HS-5 (cell line): ENCODE data around the gene PSMB7.

ENCODE experiments used
- DNase-seq: peaks from one replicate; pipeline ENCODE4 v3.0.0-alpha.2; 2012; ENCODE audit warnings: low read depth

Gene PSMB7

DNA sequence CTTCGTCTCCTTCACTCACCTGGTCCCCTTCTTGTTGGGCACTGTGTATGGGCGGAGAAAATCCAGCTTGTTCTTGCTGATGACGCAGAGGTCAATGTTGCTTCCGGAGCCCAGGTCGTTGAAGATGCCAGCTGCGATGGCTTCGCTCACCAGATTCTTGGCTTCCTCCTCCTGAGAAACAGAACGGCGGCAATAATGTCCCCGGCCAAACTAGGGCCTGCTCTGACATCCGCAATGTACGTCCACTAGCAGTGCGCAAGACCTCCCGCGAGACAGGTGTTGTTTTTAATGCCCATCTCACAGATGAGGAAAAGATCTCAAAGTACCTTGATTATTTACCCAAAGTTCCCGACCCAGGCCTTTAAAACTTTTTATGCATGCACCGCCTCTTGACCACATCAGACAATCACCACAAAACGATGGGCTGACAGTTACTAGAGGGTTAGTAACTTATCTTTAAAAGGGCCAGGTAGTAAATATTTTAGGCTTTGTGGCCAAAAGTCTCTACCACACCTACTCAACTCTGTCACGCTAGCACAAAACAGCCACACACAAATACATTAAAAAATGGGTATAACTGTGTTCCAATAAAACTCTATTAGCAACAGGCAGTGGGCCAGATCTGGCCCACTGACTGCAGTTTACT, 58.4 kb downstream of the PSMB7 start:
- DNase-seq: no peak

DNA sequence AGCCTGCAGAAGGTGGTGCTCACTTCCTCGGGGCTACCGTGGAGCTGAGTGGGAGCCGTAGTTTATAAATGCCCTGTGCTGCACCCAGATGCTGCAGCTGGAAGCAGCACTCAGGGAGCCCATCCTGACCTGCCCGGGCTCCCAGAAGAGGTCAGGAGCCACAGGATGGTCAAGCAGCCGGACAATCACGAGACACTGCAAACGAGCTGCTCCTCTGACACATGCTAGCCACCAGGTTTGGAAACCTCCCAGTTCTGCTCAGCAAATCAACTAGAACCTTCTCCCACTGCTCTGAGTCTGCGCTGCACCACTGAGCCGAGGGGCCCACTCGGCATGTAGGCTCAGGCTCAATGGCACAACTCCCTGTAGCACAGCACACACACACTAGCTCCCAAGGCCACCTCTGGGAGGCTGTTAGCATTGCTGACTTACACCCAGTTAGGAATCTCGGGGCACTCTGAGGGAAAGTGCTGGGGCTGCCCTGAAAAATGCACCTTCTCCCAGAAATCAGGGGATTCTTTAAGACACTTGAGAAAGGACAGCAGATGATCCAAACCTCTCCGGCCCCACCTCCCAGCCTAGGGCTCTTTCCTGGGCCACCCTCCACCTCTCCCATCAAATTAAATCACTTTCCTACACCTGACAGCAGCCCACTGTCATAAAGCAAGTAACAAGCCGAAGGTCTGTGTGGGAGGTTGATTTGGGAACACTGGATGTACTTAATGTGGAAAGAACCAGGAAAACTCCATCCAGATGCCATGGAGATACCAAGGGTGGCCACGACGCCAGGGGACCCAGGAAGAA, 59.1 kb downstream of the PSMB7 start:
- DNase-seq: no peak

DNA sequence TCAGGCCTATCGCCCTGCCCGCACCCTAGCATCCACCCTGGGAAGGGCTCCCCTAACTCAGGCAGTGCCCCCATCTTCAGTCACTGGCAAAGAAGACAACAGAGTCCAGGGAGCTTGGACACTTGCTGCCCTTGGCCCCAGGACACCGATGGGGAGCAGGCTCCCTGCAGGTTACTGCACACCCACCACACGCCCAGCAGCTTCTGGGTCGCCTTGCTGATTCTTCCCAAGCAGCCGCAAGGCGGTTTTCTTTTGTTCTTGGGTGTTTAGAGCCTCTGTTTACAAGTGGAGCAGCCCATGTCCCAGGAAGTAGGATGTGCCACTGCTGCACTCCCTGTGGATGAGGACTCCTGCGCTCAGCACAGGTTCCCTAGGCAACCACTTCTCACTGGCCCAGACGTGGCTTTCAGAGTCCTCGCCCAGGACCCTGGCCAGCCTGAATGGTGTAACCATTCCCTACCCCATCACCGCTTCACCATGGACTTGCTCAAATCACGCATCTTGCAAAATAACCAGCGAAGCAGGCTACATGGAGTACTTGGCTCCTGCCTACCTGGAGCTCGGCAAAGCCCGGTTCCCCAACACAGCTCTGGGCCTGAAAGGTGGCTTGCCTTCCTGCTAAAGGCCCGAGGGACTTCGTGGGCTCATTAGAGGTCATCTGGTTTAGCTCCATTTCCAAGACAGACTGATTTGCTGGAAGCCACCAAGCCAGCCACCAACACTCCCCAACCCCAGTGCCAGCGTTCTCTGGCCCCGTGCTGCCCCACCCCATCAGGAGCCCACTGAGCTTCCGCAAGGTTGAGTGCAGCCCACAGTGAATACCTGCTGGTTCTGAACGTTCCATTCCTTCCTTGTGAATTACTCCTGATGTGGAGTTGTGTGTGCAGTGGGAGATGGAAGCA, 60.0 kb downstream of the PSMB7 start:
- DNase-seq: no peak

DNA sequence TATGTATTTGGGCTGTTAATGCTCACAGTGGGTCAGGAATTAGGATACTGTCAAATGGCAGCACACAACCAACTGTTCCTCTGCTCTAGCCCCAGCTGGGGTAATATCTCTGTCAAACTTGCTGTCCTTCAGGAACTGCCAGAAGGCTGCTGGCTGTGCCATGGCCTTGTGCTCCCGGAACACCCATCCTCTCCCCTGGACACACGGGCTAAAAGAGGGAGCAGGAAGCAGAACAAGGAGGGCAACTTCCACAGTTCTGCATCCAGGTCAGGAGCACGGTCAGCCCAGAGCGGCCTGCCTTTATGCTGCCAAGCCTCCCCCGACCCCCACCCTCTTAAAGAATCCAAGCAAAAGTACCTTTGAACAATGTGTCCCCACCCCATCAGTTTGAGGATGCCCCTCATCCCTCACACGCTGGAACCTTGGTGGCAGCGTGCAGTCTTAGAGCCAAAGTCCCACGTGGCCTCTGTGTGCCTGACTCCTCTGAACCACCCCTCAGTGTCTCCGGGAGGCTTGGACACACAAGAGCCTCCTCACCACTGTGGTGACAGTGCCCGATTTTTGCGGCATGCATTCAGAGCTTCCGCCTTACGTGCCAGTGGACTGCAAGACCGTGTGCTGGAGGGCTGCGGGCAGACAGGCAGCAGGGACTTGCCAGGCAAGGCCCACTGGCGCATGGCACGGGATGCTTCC, 60.8 kb downstream of the PSMB7 start:
- no peak for DNase-seq

DNA sequence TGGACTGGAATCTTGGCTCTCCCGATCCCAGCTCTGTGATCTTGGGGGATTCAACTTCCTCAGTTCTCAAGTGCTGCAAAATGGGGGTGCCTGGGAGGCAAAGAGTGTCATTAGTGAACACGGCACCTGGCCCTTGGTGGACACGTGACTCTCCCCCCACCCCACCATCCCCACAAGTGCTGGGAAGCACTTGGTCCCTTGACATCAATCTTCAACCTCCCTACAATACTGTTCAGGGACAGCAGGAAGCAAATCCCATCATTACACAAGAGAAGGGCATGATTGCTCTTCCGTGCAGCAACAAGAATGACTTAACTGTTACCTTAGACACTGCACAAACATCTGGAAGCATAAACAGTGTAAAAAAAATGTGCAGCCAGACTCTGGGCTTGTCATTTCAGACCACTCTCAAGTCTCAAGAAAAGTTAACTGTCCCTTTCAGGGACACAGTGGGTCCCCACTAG, 61.4 kb downstream of the PSMB7 start:
- DNase-seq: no peak

DNA sequence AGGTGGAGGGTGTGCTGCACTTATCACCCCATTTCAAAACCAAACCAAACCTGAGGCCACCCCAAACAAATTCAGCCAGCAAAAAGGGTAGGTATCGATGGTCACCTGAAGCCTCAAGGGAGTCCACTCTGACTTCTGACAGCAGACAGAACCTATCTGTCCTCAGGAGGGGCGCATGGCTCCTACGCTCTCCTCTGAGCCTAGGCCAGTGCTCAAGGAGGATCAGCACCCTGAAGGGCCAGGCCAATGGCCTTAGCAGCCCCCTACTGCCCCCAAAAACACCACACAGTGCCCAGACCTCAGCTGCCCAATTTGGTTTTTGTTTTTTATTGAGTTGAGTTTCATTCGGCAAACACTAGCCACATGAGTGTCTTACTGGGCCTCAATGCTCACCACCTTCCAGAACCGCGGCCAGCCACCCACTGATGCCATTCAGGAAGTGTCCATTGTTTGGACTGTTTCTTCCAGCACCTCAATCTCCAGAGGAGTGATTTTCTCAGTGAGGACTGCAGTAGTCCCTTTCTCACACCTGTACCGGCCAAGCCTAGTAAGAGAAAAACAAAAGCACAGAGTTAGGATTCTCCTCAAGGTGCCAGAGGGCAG, 62.0 kb downstream of the PSMB7 start:
- no peak for DNase-seq

DNA sequence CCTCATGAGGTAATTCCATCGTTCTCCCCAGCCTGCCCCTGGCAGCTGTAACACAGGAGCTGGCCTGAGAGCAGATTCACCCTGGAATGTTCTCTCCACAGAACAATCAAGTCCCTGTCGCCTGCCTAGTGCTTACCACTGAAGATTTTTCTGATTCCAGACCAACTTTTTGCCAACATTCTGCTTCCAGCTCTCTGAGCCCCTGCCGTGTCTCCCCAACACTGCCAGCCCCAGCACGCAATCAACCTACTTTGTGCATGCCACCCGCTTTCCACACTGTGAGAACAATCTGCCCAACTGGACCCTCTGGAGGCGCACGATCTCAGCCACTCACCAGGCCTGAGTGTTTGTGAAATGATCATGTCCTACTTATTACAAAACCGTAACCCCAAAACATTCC, 62.6 kb downstream of the PSMB7 start:
- no peak for DNase-seq

DNA sequence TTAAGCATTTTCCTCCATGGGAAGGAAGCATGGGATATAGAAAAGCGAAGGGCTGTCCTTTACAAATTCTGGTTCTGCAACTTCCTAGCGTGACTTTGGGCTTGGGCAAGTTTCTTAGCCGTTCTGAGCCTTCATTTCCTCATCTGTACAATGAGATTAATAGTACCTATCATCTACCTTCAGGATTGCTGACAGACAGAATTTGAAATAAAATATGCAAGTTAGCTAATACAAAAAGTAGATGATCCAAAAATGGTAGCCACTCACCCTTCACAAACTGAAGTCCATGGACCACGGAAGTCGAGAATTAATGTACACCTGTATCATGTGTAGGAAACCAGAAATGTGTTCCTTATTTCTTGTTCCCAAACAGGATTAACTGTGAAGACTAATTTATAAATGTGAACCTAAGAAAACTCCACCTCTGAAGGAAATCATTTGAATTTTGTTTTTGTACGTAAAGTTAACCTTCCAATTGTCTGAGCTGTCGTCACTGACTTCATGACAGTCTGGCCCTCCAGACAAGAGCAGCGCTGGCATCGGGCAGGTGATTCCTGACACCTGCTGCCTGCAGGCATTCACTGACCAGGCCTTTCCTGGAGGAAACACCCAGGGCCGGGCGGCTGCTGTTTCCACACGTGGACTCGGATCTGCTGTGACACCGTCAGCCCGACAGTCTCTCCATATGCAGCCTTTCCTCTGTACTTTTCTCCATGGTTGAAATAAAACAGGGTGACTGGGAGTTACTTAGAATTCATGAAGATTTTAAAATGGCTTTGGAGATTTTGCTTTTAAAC, 63.4 kb downstream of the PSMB7 start:
- no peak for DNase-seq

DNA sequence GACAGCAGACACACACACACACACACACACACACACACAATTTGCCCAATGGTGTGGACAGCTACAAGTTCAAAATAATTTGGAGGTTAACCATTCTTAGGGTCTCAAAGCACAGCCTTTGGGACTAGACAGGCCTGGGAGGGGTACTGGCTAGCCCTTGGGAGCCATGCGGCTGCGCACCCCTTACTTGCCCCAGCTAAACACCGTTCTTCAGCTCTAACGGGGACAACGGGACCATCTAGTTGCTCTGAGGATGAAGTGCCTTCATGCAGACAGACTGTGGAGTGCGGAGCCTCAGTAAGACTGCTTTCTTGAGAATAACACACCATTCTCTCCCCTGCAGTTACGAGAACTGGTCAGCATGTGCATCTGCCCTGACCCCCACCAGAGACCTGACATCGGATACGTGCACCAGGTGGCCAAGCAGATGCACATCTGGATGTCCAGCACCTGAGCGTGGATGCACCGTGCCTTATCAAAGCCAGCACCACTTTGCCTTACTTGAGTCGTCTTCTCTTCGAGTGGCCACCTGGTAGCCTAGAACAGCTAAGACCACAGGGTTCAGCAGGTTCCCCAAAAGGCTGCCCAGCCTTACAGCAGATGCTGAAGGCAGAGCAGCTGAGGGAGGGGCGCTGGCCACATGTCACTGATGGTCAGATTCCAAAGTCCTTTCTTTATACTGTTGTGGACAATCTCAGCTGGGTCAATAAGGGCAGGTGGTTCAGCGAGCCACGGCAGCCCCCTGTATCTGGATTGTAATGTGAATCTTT, 64.6 kb downstream of the PSMB7 start:
- DNase-seq: no peak

DNA sequence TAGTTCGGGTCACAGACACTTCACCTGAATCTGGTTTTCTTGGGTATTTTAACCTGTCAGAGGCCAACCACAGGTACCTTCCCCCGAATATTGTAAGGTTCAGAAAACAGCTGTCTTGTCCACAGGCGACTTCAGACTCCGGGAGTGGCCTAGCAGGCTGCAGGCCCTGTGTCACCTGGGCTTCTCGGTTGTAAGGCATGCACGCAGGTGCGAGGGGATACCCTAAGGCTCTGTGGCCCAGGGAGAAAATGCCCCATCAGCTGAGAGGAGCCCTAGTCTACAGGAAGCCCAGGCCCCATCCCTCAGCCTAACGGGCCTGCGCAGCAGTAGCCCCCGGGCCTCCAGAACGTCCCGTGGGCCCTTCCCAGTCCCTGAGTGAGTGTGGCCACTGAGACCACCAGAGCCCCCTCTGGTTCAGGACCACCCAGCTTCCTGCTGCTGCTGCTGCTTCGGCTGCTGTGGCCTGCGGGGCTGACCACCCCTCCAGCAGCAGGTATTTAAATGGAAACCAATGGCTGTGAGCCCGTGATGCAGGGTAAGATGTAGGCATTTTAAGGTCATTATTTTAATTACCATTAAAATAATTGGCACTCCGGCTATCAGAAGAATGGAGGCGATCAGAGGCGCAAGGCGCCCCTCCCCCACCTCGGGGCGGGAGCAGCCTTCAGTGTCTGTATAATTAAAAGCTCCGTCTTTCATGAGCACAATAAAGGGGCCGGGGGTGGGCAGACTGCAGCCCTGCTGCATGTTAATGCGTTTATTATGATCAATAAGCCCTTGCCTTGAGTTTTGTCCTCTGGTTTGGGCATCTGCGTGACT, 65.4 kb downstream of the PSMB7 start:
- DNase-seq: no peak

DNA sequence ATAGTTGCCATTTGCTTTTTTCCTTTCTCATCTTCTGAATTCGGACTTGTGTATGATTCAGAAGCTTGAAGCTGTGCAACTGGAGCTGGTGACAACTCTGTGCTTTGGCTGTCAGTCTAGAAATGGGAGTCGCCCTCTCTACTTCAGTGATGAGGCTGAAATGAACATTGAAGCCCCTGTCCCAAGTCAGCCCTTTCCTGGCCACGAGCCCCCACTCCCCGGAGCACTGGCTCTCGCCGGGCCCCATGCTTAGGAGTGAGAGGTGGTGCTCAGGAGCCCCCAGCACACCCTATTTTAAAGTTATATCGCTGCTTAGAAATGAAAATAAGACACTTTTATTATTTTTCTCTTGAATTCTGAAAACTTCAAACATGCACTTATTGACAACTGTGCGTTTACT, 66.0 kb downstream of the PSMB7 start:
- DNase-seq: no peak

DNA sequence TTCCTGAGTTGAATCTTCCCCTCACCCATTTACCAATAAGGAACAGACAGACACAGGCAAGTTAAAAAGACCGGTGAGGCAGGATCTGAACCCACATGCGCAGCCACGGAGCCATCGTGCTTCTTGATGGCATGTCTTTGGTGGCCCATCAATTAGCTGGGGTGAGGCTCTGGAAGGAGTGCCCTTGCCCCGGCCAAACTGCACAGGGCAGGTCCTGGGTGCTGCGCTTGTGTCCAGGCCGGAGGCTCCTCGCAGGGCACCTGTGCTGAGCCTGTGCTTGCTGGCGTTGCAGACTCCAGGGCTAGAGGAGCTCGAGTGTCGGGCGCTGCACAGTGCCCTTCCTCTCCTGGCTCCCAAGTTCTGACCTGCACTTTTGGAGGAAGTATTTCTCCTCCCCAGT, 66.4 kb downstream of the PSMB7 start:
- no peak for DNase-seq

DNA sequence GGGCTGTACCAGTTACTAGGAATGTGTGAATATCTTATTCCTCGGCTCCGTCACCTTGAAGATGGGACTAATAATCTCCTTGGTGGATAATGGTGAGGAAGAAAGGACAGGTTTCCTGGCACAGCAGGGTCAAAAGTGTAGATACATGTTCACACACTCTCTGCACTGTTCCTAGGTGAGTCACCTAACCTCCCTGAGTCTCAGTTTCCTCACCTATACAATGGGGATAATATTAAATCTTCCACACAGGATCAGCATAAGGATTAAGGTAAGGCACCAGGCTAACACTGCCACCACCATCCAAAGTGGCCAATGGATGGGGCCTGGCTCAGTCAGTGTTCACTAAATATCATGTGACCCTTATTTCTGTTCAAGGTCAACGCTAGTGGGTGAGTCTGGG, 66.9 kb downstream of the PSMB7 start:
- no peak for DNase-seq

DNA sequence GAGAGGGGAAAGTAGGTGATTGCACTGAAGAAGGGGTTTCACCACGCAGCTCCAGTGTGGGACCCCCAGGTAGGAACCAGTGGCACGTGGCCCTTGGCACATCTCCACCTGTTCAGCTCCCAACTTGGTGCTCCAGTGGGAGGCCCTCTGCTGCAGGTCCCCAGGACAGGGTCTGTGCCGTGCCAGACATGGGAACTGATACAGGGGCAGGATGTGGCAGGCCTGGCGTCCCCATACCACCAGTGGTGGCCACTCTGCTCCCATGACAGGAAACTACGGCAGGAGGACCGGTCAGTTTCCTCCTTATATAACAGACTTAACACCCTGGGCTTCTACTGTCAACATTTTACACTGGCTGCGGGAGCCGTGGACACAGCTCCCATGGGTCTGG, 67.3 kb downstream of the PSMB7 start:
- DNase-seq: no peak

DNA sequence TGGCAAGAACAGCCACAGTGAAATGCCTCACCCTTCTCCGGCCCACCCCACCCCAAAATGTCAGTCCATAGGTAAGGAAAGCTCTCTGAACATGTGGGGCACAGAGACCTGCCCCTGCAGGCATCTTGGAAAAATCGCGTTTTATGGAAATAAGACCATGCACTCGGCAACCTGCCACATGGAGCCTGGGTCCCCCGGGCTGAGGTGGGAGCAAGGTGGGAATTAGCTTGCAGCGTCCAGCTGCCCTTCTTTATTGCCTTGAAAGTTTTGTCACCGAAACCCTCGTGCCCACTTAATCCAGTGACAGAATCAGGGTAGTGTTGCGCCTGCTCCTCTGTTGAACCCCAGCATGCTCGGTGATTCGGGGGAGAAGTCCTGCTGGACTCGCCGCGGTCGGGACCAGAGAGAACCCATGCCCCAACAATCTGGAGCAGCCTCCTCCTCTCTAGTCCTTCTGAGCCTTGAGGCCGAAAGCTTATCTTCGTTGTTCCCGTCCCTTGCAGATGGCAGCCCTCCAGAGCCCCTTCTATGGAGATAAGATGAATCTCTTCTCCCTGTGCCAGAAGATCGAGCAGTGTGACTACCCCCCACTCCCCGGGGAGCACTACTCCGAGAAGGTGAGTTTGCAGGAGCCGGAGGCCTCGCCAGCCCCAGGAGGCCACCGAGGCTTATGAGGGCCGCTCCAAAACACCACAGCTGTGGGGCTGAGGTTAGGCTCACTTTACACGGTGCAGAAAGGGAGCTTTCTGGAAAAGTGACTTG, 67.9 kb downstream of the PSMB7 start:
- DNase-seq: no peak

DNA sequence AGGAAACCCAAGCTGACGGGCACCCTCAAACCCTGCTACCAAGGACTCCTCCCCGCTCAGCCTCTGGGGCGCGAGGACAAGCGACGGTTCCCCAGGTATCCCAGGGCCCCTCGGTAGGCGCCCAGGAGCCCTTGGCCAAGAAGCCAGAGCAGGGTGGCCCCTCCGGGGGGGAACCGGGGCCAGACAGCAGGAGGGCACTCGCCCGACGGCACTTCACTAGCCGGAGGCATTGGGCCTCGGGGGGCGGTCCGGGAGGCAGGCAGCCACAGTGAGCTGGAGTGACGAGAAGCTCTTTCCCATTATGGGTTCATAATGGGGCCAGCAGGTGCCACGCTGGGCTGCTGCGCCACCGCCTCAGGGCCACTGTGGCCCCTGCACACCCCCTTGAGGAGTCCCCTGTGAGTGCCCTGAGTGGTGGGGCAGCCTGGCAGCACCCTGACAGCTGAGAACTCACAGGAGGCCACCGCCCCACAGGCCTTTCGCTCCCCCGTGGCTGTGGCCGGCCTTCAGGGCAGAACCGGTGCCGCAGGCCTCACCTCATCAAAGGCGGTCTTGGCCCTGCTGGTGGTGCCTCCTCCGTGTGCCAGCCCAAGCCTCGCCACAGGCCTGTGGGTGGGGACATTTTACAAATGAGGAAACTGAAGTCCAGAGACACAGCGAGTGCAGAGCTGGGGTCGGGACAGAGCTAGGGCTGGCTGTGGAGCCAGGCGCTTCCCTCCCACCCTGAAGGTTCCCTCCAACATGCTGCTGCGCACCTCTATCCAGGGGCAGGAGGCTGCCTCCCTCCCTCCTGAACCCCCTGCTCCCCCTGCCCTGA, 68.7 kb downstream of the PSMB7 start:
- DNase-seq: no peak

DNA sequence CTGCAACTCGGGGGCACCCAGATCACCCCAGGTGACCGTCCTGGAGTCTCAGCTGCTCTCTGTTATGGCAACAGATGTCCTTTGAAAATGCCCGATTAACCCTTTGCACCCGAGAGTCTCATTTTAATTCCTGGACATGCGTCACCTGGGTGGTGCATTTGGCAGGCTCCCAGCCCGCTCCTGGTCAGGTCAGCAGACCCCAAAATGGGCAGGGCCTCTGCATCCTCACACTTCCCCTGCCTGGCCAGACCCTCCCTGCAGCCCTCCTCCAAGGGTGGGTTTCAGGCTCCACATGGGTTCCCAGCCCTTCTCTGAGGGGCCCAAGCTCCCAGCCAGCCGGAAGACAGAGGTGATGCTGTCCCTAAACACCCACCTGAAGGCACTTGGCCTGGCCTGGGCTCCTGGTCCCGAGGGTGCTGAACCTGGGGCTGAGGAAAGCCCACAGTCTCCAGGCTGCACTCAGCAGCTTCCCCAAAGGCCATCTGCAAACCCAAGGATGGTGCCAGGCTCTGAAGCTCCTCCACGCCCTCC, 69.4 kb downstream of the PSMB7 start:
- no peak for DNase-seq
